ENCODE data around the gene AZIN2. TPM values are rescaled to one million over a fixed set of nuclear protein-coding genes. Genes with fewer than 3 reads are reported as not detected.

AZIN2 gene
- total RNA-seq, 4 donors from 2014 or later: 11.6 to 93.3 (median 42.0) TPM

GRCh38 chr1:33151116-33151515 is 70.2 kb downstream of the AZIN2 start:
- intact Hi-C loops (cut with DNase I; ENCODE audit: low total_unique reads): no loop called here
- Histone ChIP-seq H3K36me3 (no peaks in the 10 kb centered on the region), H3K4me1 (peaks cover 0 to 6% (median 0%) of the 10 kb centered on the region in 4 donors), H3K9me3 (no peaks in the 10 kb centered on the region), H3K27me3 (no peaks in the 10 kb centered on the region), H3K27ac (no peak overlapping the region), H3K4me3 (no peak overlapping the region)
- in situ Hi-C loops (cut with MboI; ENCODE audit: low pct_ligation_motif_present in 1 of 4, low pct_unique_long_range_greater_than_20kb in 1 of 4, low sequenced_read_pairs in 3 of 4): no loop called here
- TF ChIP-seq POLR2A (IDR thresholded peaks at IDR 0.05): no peak
- WGBS, 2 donors (ENCODE audit: low coverage in 1 of 2): 63% methylated on average over 6 of the region's 7 CpGs; no CpG with 5 or more reads in 1 of the 2 donors
- DNase-seq: peak; percentile 14

GRCh38 chr1:33152685-33153432 is 71.9 kb downstream of the AZIN2 start:
- H3K36me3 ChIP-seq: no peaks in the 10 kb centered on the region
- 56 to 81% methylated on average over 1 to 2 of the region's 2 CpGs for WGBS, 2 donors (ENCODE audit: low coverage in 1 of 2)
- no peak for DNase-seq
- in situ Hi-C loops (cut with MboI; ENCODE audit: low pct_ligation_motif_present in 1 of 4, low pct_unique_long_range_greater_than_20kb in 1 of 4, low sequenced_read_pairs in 3 of 4) (no loop called here), intact Hi-C loops (cut with DNase I; ENCODE audit: low total_unique reads) (no loop called here)
- TF ChIP-seq CTCF (IDR thresholded peaks at IDR 0.05) (no peak), POLR2AphosphoS5 (IDR thresholded peaks at IDR 0.05) (no peak), POLR2A (IDR thresholded peaks at IDR 0.05) (no peak), EP300 (IDR thresholded peaks at IDR 0.05; ENCODE audit: low read depth) (no peak)
- no peak overlapping the region for H3K4me3 ChIP-seq
- no peaks in the 10 kb centered on the region for H3K9me3 ChIP-seq
- no peak overlapping the region for H3K27ac ChIP-seq
- peaks cover 0 to 10% (median 0%) of the 10 kb centered on the region in 4 donors for H3K4me1 ChIP-seq
- H3K27me3 ChIP-seq: no peaks in the 10 kb centered on the region

- Histone ChIP-seq H3K9me3 (no peaks in the 10 kb centered on the region), H3K27ac (no peak overlapping the region), H3K36me3 (no peaks in the 10 kb centered on the region), H3K4me3 (no peak overlapping the region), H3K27me3 (no peaks in the 10 kb centered on the region), H3K4me1 (peaks cover 0 to 10% (median 0%) of the 10 kb centered on the region in 4 donors)
- intact Hi-C loops (cut with DNase I; ENCODE audit: low total_unique reads) (no loop called here), in situ Hi-C loops (cut with MboI; ENCODE audit: low pct_ligation_motif_present in 1 of 4, low pct_unique_long_range_greater_than_20kb in 1 of 4, low sequenced_read_pairs in 3 of 4) (no loop called here)
- TF ChIP-seq EP300 (IDR thresholded peaks at IDR 0.05; ENCODE audit: low read depth): no peak
- DNase-seq: no peak
- 93 to 100% methylated on average over 1 to 2 of the region's 2 CpGs for WGBS, 2 donors (ENCODE audit: low coverage in 1 of 2)
Measured at GRCh38 chr1:33153650-33154049, 72.7 kb downstream of the AZIN2 start.

- H3K27ac ChIP-seq: no peak overlapping the region
- H3K4me1 ChIP-seq: peaks cover 0 to 12% (median 0%) of the 10 kb centered on the region in 4 donors
- no peaks in the 10 kb centered on the region for H3K36me3 ChIP-seq
- H3K27me3 ChIP-seq: no peaks in the 10 kb centered on the region
- no peak for DNase-seq
- TF ChIP-seq EP300 (IDR thresholded peaks at IDR 0.05; ENCODE audit: low read depth): no peak
- TF ChIP-seq POLR2A (IDR thresholded peaks at IDR 0.05): no peak
- TF ChIP-seq POLR2AphosphoS5 (IDR thresholded peaks at IDR 0.05): no peak
- no peak for TF ChIP-seq CTCF (IDR thresholded peaks at IDR 0.05)
- H3K4me3 ChIP-seq: no peak overlapping the region
- WGBS, 2 donors (ENCODE audit: low coverage in 1 of 2): 50 to 70% methylated on average over 3 to 4 of the region's 4 CpGs
- in situ Hi-C loops (cut with MboI; ENCODE audit: low pct_ligation_motif_present in 1 of 4, low pct_unique_long_range_greater_than_20kb in 1 of 4, low sequenced_read_pairs in 3 of 4): no loop called here
- no peaks in the 10 kb centered on the region for H3K9me3 ChIP-seq
- intact Hi-C loops (cut with DNase I; ENCODE audit: low total_unique reads): no loop called here
Measured at GRCh38 chr1:33155877-33156538, 75.1 kb downstream of the AZIN2 start.

GRCh38 chr1:33157131-33157530 is 76.2 kb downstream of the AZIN2 start:
- in situ Hi-C loops (cut with MboI; ENCODE audit: low pct_ligation_motif_present in 1 of 4, low pct_unique_long_range_greater_than_20kb in 1 of 4, low sequenced_read_pairs in 3 of 4): no loop called here
- H3K36me3 ChIP-seq: no peaks in the 10 kb centered on the region
- intact Hi-C loops (cut with DNase I; ENCODE audit: low total_unique reads): no loop called here
- H3K27ac ChIP-seq: no peak overlapping the region
- H3K27me3 ChIP-seq: no peaks in the 10 kb centered on the region
- TF ChIP-seq CTCF (IDR thresholded peaks at IDR 0.05) (no peak), POLR2A (IDR thresholded peaks at IDR 0.05) (no peak), EP300 (IDR thresholded peaks at IDR 0.05; ENCODE audit: low read depth) (no peak), POLR2AphosphoS5 (IDR thresholded peaks at IDR 0.05) (no peak)
- no peak for DNase-seq
- H3K9me3 ChIP-seq: no peaks in the 10 kb centered on the region
- H3K4me3 ChIP-seq: no peak overlapping the region
- 90 to 92% methylated on average over 2 to 4 of the region's 4 CpGs for WGBS, 2 donors (ENCODE audit: low coverage in 1 of 2)
- peaks cover 0 to 18% (median 0%) of the 10 kb centered on the region in 4 donors for H3K4me1 ChIP-seq
